ENCODE results near the gene FOXB1.

DNA sequence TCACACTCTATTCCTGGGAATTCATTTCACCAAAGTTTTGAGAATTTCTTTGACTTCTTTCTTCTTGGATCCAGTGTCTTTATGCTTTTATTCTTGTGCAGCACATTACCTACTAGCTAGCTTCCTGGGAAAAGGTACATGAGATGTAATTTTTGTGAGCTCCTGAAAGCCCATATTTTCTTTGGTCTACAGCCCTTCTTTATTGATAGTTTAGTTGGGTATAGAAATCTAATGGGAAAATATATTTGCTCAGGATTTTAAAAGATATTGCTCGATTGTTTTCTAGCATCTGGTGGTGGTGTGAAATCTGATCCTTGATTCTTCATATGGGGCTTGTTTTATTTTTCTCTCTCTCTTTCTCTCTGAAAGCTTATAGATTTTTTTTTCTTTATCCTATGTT lies 45.8 kb downstream of the FOXB1 start:
- no peak for TF ChIP-seq EZH2 (IDR thresholded peaks at IDR 0.05; ENCODE audit: low read length)
- TF ChIP-seq, protein P1, sequence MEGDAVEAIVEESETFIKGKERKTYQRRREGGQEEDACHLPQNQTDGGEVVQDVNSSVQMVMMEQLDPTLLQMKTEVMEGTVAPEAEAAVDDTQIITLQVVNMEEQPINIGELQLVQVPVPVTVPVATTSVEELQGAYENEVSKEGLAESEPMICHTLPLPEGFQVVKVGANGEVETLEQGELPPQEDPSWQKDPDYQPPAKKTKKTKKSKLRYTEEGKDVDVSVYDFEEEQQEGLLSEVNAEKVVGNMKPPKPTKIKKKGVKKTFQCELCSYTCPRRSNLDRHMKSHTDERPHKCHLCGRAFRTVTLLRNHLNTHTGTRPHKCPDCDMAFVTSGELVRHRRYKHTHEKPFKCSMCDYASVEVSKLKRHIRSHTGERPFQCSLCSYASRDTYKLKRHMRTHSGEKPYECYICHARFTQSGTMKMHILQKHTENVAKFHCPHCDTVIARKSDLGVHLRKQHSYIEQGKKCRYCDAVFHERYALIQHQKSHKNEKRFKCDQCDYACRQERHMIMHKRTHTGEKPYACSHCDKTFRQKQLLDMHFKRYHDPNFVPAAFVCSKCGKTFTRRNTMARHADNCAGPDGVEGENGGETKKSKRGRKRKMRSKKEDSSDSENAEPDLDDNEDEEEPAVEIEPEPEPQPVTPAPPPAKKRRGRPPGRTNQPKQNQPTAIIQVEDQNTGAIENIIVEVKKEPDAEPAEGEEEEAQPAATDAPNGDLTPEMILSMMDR (optimal IDR thresholded peaks at IDR 0.05 in 1 of 3, IDR thresholded peaks at IDR 0.05 in 1 of 3, conservative IDR thresholded peaks at IDR 0.05 in 1 of 3; ENCODE audit: extremely low read depth in 1 of 3, insufficient read depth in 2 of 3, low read length in 3 of 3) = no peak

Measured in keratinocyte (primary cell).